D721Med (cell line): ENCODE data around the gene GLRX.
"Not testable (repeated sequence)": the region's sequence is repeated elsewhere in the genome, so short reads cannot be mapped to it uniquely, and the experiment has no call there.

Experiments used
- DNase-seq: peaks from one replicate; pipeline ENCODE4 v3.0.0; 2011; ENCODE audit warnings: low spot score; ENCODE audit not compliant: insufficient read length
- FAIRE-seq: peaks from 2 replicates; lab custom pipeline; 2011; peaks lifted over from hg19 to GRCh38; lab: Jason Lieb, UNC
- TF ChIP-seq, protein P1 (sequence below): IDR thresholded peaks from 2 replicates; pipeline ENCODE4 v1.5.1; 2012; ENCODE audit warnings: mild to moderate bottlenecking, control low read depth; ENCODE audit not compliant: insufficient read depth; ENCODE audit errors: missing control alignments

GLRX gene, protein sequence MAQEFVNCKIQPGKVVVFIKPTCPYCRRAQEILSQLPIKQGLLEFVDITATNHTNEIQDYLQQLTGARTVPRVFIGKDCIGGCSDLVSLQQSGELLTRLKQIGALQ

DNA sequence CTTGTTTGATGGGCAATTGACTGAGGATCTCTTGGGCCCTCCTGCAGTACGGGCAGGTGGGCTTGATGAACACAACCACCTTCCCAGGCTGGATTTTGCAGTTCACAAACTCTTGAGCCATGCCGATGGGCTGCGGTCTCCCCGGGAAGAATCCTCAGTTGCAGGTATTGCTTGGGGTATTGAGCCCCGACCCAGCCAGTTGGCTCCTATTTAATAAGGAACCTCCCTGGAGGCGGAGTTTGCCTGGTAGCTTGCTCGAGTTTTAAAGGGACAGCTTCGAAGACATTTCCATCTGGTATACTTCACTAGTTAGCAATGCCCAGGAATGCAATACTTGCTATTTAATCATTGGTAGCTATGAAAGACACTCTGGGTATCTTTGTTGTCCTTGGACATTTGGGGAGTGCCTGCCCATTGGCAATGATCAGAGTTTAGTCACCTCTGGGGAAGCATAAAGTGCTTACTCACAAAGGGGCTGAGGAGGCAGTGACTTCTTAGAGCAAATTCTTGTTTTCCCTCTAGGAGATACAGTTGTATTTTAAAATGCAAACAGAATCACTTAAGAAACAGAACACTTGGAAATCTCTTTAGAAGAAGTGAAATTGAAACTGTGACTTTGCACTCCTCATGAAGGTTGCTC lies at the start of gene GLRX:
Gene GLRX (minus strand): TSS at position 185 of the 640 bp plus-strand sequence. CDS start 64 bp downstream, at position 121.
- TF ChIP-seq, protein P1, sequence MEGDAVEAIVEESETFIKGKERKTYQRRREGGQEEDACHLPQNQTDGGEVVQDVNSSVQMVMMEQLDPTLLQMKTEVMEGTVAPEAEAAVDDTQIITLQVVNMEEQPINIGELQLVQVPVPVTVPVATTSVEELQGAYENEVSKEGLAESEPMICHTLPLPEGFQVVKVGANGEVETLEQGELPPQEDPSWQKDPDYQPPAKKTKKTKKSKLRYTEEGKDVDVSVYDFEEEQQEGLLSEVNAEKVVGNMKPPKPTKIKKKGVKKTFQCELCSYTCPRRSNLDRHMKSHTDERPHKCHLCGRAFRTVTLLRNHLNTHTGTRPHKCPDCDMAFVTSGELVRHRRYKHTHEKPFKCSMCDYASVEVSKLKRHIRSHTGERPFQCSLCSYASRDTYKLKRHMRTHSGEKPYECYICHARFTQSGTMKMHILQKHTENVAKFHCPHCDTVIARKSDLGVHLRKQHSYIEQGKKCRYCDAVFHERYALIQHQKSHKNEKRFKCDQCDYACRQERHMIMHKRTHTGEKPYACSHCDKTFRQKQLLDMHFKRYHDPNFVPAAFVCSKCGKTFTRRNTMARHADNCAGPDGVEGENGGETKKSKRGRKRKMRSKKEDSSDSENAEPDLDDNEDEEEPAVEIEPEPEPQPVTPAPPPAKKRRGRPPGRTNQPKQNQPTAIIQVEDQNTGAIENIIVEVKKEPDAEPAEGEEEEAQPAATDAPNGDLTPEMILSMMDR, result no peak
- DNase-seq (peak; percentile 66), FAIRE-seq (no peak)

DNA sequence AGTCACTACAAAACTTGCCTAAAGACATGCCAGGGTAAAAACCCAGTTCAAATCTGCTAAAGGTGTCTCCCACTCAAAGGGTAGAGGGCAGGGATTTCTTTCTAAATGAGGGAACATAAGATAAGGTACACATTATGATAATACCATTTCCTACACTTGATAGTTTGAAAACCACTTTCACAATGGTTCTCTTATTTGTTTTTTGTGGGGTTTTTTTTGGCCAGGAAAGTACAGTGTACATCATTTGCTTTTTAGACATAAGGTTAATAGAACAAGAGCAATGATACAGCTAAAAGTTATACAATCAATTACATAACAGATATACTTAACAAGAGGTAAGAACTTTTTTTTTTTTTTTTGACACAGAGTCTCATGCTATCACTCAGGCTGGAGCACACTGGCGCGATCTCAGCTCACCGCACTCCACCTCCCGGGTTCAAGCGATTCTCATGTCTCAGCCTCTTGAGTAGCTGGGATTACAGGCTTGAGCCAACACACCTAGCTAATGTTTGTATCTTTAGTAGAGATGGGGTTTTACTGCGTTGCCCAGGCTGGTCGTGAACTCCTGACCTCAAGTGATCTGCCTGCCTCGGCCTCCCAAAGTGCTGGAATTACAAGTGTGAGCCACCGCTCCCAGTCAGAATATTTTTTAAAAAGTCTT lies 48.8 kb upstream of the GLRX start:
- TF ChIP-seq, protein P1, result no peak
- FAIRE-seq (no peak), DNase-seq (no peak)

DNA sequence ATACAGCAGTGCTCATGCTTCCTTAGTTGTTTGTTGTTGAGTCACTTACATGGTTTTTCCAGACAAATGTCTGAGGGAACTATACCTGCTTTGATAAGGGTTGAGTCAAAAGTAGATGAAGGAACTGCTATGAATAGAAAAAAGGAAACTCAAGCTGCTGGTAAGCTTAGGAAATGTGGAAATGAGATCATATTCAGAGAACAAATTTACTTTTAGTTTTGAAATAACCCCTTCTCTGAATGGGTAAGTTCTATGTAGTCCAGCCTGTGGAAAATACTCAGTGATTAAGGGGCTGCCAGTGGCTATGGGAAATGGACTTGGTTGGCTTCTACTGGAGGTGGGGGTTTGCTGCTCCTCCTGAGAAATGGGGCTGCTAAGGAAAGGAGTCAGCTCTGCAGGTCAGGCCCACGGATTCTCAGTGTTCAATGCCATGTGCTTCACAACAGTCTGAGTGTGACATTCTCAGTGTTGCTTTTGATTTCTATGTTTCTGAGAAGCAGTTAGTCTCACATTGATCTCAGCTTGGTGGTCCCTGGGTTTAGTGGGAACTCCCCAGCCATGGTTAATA lies 47.7 kb upstream of the GLRX start:
- FAIRE-seq, result no peak
- TF ChIP-seq, protein P1, result no peak
- no peak for DNase-seq

DNA sequence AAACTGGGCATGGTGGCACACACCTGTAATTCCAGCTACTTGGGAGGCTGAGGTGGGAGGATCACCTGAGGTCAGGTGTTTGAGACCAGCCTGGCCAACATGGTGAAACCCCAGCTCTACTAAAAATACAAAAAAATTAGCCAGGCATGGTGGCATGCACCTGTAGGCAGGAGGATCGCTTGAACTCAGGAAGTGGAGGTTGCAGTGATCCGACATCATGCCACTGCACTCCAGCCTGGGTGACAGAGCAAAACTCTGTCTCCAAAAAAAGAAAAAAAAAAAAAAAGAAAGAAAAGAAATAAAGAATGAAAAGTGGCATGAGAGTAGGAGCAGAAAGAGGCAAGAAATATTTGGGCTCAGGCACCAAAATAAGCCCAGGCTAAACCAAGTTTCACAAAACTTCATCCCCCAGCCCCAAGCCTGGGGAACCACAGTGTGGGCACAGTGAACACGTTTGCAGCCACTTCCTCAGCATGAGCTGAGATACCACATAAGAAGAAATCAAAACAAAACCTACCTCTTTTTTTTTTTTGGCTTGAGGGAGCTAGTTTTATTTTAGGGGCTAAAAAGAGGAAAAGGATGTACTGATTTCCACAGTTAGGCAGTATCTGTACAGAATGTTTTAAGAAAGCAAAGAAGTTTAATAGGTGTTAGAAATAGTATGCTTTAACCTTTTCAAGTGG lies 46.8 kb upstream of the GLRX start:
- not testable (repeated sequence) for DNase-seq, FAIRE-seq

DNA sequence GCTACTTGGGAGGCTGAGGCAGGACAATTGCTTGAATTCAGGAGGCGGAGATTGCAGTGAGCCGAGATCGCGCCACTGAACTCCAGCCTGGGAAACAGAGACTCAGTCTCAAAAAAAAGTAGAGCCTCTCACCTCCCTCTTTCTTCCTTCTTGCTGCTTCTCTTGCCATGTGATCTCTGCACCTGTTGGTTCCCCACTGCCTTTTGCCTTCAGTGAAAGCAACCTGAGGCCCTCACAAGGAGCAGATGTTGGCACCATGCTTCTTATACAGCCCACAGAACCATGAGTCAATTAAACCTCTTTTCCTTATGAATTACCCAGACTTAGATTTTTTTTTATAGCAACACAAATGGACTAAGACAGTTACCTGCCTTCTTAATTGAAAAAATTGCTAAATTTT lies 45.6 kb upstream of the GLRX start:
- FAIRE-seq, result no peak
- TF ChIP-seq, protein P1, result no peak
- DNase-seq, result no peak

DNA sequence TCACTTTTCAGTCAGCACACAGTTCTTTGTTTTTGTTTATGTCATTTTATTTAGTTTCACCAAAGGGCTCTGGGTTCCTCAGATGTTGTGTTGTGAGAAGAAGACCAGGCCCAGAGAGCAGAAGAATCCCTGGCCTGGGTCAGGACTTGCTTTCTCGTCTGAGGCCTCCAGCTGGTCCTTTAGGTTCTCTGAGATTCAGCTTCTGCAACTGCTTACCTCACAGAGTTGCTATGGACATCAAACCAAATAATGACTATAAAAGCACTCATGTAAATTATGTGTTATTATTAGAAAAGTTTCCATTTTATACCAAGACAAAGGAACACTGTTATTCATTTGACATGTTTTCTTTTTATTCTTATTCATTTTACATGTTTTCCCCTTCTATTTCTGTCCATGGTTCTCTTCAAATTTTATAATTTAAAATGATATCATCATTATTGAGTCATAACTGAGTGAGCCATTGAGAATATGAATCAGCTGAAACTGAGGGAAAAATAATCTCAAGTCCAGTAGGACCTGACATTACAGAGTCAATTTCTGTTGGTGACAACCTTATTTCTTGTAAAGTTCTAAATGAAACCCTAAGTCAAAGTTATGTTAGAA lies 44.0 kb upstream of the GLRX start:
- TF ChIP-seq, protein P1, result no peak
- DNase-seq, result no peak
- FAIRE-seq, result no peak

DNA sequence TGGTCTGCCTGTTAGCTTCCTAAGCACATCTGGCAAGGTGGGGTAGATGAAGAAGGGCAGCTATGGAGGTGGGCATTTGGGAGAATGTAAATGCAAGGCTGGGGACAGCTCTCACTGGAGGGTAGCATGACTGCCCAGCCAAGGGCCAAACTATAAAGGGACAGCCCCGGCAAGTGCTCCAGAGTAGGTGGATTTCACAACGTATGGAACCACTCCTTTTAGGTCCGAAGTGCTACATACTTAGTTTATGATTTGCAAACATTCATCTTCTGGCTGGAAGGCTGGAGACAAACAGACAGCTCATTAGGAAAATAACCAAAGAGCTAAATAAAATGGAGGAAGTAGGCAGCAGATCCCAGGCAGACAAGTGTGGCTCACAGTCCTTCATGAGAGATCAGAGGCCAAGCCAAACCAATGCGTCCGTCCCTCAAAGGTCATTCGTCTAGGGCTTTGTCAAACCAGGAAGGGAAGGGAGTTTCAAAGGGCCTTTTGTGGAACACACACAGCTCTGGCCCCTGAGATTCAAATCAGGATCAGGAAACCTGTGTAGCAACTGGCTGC lies 42.5 kb upstream of the GLRX start:
- TF ChIP-seq, protein P1, result no peak
- FAIRE-seq (no peak), DNase-seq (no peak)
